Keratinocyte (primary cell): ENCODE measurements around the gene UBIAD1. TPM values are rescaled to one million over a fixed set of nuclear protein-coding genes. Genes with fewer than 3 reads are reported as not detected.

Experiments
- DNase-seq: peaks from one replicate; pipeline ENCODE4 v3.0.0-alpha.2; 2011; ENCODE audit warnings: low read depth, missing footprints, low spot score
- FAIRE-seq: peaks from 2 replicates; lab custom pipeline; 2011; peaks lifted over from hg19 to GRCh38; lab: Jason Lieb, UNC
- H2AFZ ChIP-seq: 2 replicates; pipeline ENCODE4 v1.6.0; 2012; ENCODE audit warnings: low read length, control low read depth, inconsistent platforms; ENCODE audit not compliant: control insufficient read depth
- H3K27ac ChIP-seq: 2 replicates; pipeline ENCODE4 v1.5.1; 2011; ENCODE audit warnings: low read length; ENCODE audit not compliant: control insufficient read depth, insufficient read depth
- H3K27me3 ChIP-seq: 3 replicates; pipeline ENCODE4 v1.6.0; 2011; ENCODE audit warnings: low read length; ENCODE audit not compliant: control insufficient read depth, insufficient read depth; ENCODE audit errors: extremely low read depth
- H3K36me3 ChIP-seq, 2 experiments: 2 replicates in 1 of 2; 3 replicates in 1 of 2; pipeline ENCODE4 v1.5.1; 2011; ENCODE audit warnings: low read length in 2 of 2, mild to moderate bottlenecking in 1 of 2; ENCODE audit not compliant: control insufficient read depth in 2 of 2, insufficient read depth in 2 of 2; ENCODE audit errors: extremely low read depth in 1 of 2
- H3K4me1 ChIP-seq: 3 replicates; pipeline ENCODE4 v1.5.1; 2011; ENCODE audit warnings: low read length; ENCODE audit not compliant: control insufficient read depth, insufficient read depth; ENCODE audit errors: extremely low read depth
- H3K4me2 ChIP-seq: 3 replicates; pipeline ENCODE4 v1.6.0; 2011; ENCODE audit warnings: low read depth, low read length; ENCODE audit not compliant: control insufficient read depth, insufficient read depth; ENCODE audit errors: extremely low read depth
- H3K4me3 ChIP-seq, 3 experiments: fragments of 200-600 bp in 1 of 3; sonication (generic) in 1 of 3; 2 replicates in 2 of 3; 3 replicates in 1 of 3; pipeline ENCODE4 v1.5.1; 2011 to 2016; ENCODE audit warnings: low read length in 3 of 3, mild to moderate bottlenecking in 3 of 3, control low read depth in 2 of 3, inconsistent platforms in 1 of 3, low read depth in 1 of 3, mixed read lengths in 1 of 3, mixed run types in 1 of 3, moderate library complexity in 1 of 3; ENCODE audit not compliant: control insufficient read depth in 2 of 3, insufficient read depth in 2 of 3; ENCODE audit errors: extremely low read depth in 1 of 3
- H3K79me2 ChIP-seq: 2 replicates; pipeline ENCODE4 v1.6.0; 2012; ENCODE audit warnings: low read length; ENCODE audit not compliant: control insufficient read depth, insufficient read depth
- H3K9ac ChIP-seq: 3 replicates; pipeline ENCODE4 v1.6.0; 2011; ENCODE audit warnings: low read length; ENCODE audit not compliant: control insufficient read depth, insufficient read depth; ENCODE audit errors: extremely low read depth
- H3K9me1 ChIP-seq: 3 replicates; pipeline ENCODE4 v1.6.0; 2011; ENCODE audit warnings: low read length; ENCODE audit not compliant: control insufficient read depth, insufficient read depth; ENCODE audit errors: extremely low read depth
- H3K9me3 ChIP-seq: 2 replicates; pipeline ENCODE4 v1.5.1; 2012; ENCODE audit warnings: low read depth, low read length; ENCODE audit not compliant: control insufficient read depth
- H4K20me1 ChIP-seq: 3 replicates; pipeline ENCODE4 v1.6.0; 2011; ENCODE audit warnings: low read length; ENCODE audit not compliant: control insufficient read depth, insufficient read depth; ENCODE audit errors: extremely low read depth
- CTCF ChIP-seq, 3 experiments: IDR thresholded peaks in 1 of 3; conservative IDR thresholded peaks in 1 of 3; optimal IDR thresholded peaks in 1 of 3; 2 replicates in 2 of 3; 3 replicates in 1 of 3; pipeline versions ENCODE3 to v1.5.1; 2011; ENCODE audit warnings: low read length in 3 of 3, mild to moderate bottlenecking in 3 of 3, moderate library complexity in 2 of 3, control low read depth in 1 of 3, inconsistent platforms in 1 of 3; ENCODE audit not compliant: insufficient read depth in 2 of 3; ENCODE audit errors: extremely low read depth in 1 of 3
- EZH2 ChIP-seq: IDR thresholded peaks from one replicate; pipeline ENCODE4 v1.6.1; 2012; ENCODE audit warnings: inconsistent platforms, mild to moderate bottlenecking, low read length, moderate library complexity
- dilution Hi-C: fragments of 300-500 bp; cut with MboI; formaldehyde crosslinking; loops from one replicate; pipeline ENCODE4 v1.7.0; 2020; ENCODE audit warnings: low sequenced_read_pairs; ENCODE audit not compliant: extremely low pct_ligation_motif_present
- polyA plus RNA-seq, 5 experiments: library from polyadenylated mRNA; depleted of rRNA in 3 of 5; stranded (reverse) in 3 of 5; stranded (forward) in 1 of 5; unstranded in 1 of 5; fragments of >200 nt; gene quantifications; 1 replicate in 1 of 5; 2 replicates in 3 of 5; 3 replicates in 1 of 5; pipeline versions ENCODE4 v1.2.1 to v1.2.3, GENCODE V29; 2011 to 2012; ENCODE audit warnings: missing spikeins in 2 of 5, low read depth in 1 of 5, low replicate concordance in 1 of 5

The UBIAD1 gene
- polyA plus RNA-seq, 1 donor (not counting 4 experiments of a cell fraction or from before 2014, with no cell fraction given) = 9.9 TPM

GRCh38 chr1:11286735-11287410, 13.9 kb downstream of the UBIAD1 start:
- Histone ChIP-seq H3K79me2 (peaks cover 5% of the 10 kb centered on the region), H3K9ac (no peak overlapping the region), H3K27me3 (no peaks in the 10 kb centered on the region), H3K4me3 (no peak overlapping the region), H3K9me3 (no peaks in the 10 kb centered on the region), H3K27ac (no peak overlapping the region), H4K20me1 (peaks cover 13% of the 10 kb centered on the region), H2AFZ (no peak overlapping the region), H3K9me1 (no peaks in the 10 kb centered on the region), H3K4me1 (no peaks in the 10 kb centered on the region), H3K4me2 (no peak overlapping the region), H3K36me3 (peaks cover 10 to 18% of the 10 kb centered on the region in 2 experiments)
- FAIRE-seq (no peak), DNase-seq (no peak)
- TF ChIP-seq CTCF (optimal IDR thresholded peaks at IDR 0.05 in 1 of 3, IDR thresholded peaks at IDR 0.05 in 1 of 3, conservative IDR thresholded peaks at IDR 0.05 in 1 of 3; ENCODE audit: extremely low read depth in 1 of 3, insufficient read depth in 2 of 3, low read length in 3 of 3) (no peak), EZH2 (no peak)
- dilution Hi-C loops = no loop called here

- Histone ChIP-seq H3K79me2 (no peaks in the 10 kb centered on the region), H3K4me1 (no peaks in the 10 kb centered on the region), H3K27ac (no peak overlapping the region), H2AFZ (no peak overlapping the region), H3K4me2 (no peak overlapping the region), H3K9me1 (no peaks in the 10 kb centered on the region), H3K9ac (no peak overlapping the region), H3K9me3 (no peaks in the 10 kb centered on the region), H3K27me3 (no peaks in the 10 kb centered on the region), H4K20me1 (peaks cover 10% of the 10 kb centered on the region), H3K4me3 (no peak overlapping the region), H3K36me3 (peaks cover 10 to 18% of the 10 kb centered on the region in 2 experiments)
- no peak for FAIRE-seq
- DNase-seq = no peak
- dilution Hi-C loops = no loop called here
- TF ChIP-seq EZH2 (no peak), CTCF (optimal IDR thresholded peaks at IDR 0.05 in 1 of 3, IDR thresholded peaks at IDR 0.05 in 1 of 3, conservative IDR thresholded peaks at IDR 0.05 in 1 of 3; ENCODE audit: extremely low read depth in 1 of 3, insufficient read depth in 2 of 3, low read length in 3 of 3) (no peak)
These were observed 16.1 kb downstream of the UBIAD1 start for GRCh38 chr1:11289064-11289463.
